Measurements from ENCODE around the gene SBF1. TPM values are rescaled to one million over a fixed set of nuclear protein-coding genes. Genes with fewer than 3 reads are reported as not detected.

The SBF1 gene
- total RNA-seq, 1 experiment from 2014 or later = 82.1 TPM

GRCh38 chr22:50456026-50456425, 18.8 kb downstream of the SBF1 start:
- TF ChIP-seq CTCF (IDR thresholded peaks at IDR 0.05; ENCODE audit: unreplicated experiment) = no peak
- Mint-ChIP-seq H3K4me3 (ENCODE audit: unreplicated experiment) (no peak overlapping the region), H3K9me3 (ENCODE audit: unreplicated experiment) (no peaks in the 10 kb centered on the region), H3K27me3 (ENCODE audit: insufficient read depth, unreplicated experiment) (no peaks in the 10 kb centered on the region), H3K4me1 (ENCODE audit: insufficient read depth, unreplicated experiment) (no peaks in the 10 kb centered on the region), H3K36me3 (ENCODE audit: insufficient read depth, unreplicated experiment) (peaks cover 51% of the 10 kb centered on the region), H3K27ac (ENCODE audit: low read depth, unreplicated experiment) (no peak overlapping the region)
- CTCF ChIA-PET = interaction anchor here (0.6 to 0.7 kb wide), 4 partner anchors 30 to 217 kb away, joined by 3 to 6 read pairs (median 3); partner anchors contain the start of gene MIOX
- no TSS peak for BruUV-seq (replicated peaks)
- intact Hi-C loops (cut with micrococcal nuclease) = no loop called here
- no peak for DNase-seq (ENCODE audit: unreplicated experiment)
- POLR2A ChIA-PET = interaction anchor here (1.5 to 1.7 kb wide), 2 partner anchors 13 to 165 kb away, joined by 3 to 6 read pairs; no protein-coding TSS in a partner anchor

GRCh38 chr22:50455201-50455600, 19.6 kb downstream of the SBF1 start:
- intact Hi-C loops (cut with micrococcal nuclease) = no loop called here
- no peak for DNase-seq (ENCODE audit: unreplicated experiment)
- ChIA-PET CTCF (interaction anchor here (0.5 to 1.1 kb wide), 4 partner anchors 17 to 96 kb away, joined by 3 to 5 read pairs (median 4); no protein-coding TSS in a partner anchor), POLR2A (no interaction called here)
- no peak for TF ChIP-seq CTCF (IDR thresholded peaks at IDR 0.05; ENCODE audit: unreplicated experiment)
- no TSS peak for BruUV-seq (replicated peaks)
- no peak overlapping the region for H3K27ac Mint-ChIP-seq (ENCODE audit: low read depth, unreplicated experiment)
- no peaks in the 10 kb centered on the region for H3K27me3 Mint-ChIP-seq (ENCODE audit: insufficient read depth, unreplicated experiment)
- no peak overlapping the region for H3K4me3 Mint-ChIP-seq (ENCODE audit: unreplicated experiment)
- peaks cover 51% of the 10 kb centered on the region for H3K36me3 Mint-ChIP-seq (ENCODE audit: insufficient read depth, unreplicated experiment)
- no peaks in the 10 kb centered on the region for H3K9me3 Mint-ChIP-seq (ENCODE audit: unreplicated experiment)
- H3K4me1 Mint-ChIP-seq (ENCODE audit: insufficient read depth, unreplicated experiment) = no peaks in the 10 kb centered on the region

- CTCF ChIA-PET = interaction anchor here (0.5 to 1.1 kb wide), 3 partner anchors 18 to 237 kb away, joined by 3 to 5 read pairs (median 4); no protein-coding TSS in a partner anchor
- POLR2A ChIA-PET = no interaction called here
- no peak for TF ChIP-seq CTCF (IDR thresholded peaks at IDR 0.05; ENCODE audit: unreplicated experiment)
- Mint-ChIP-seq H3K4me1 (ENCODE audit: insufficient read depth, unreplicated experiment) (no peaks in the 10 kb centered on the region), H3K4me3 (ENCODE audit: unreplicated experiment) (no peak overlapping the region), H3K36me3 (ENCODE audit: insufficient read depth, unreplicated experiment) (peaks cover 56% of the 10 kb centered on the region), H3K27ac (ENCODE audit: low read depth, unreplicated experiment) (no peak overlapping the region), H3K27me3 (ENCODE audit: insufficient read depth, unreplicated experiment) (no peaks in the 10 kb centered on the region), H3K9me3 (ENCODE audit: unreplicated experiment) (no peaks in the 10 kb centered on the region)
- DNase-seq (ENCODE audit: unreplicated experiment) = no peak
- intact Hi-C loops (cut with micrococcal nuclease) = no loop called here
- BruUV-seq (replicated peaks) = TSS peak; percentile 11
These were observed 20.2 kb downstream of the SBF1 start for GRCh38 chr22:50454556-50455075.

GRCh38 chr22:50452649-50453048, 22.2 kb downstream of the SBF1 start:
- DNase-seq (ENCODE audit: unreplicated experiment) = no peak
- BruUV-seq (replicated peaks) = no TSS peak
- H3K4me1 Mint-ChIP-seq (ENCODE audit: insufficient read depth, unreplicated experiment) = no peaks in the 10 kb centered on the region
- intact Hi-C loops (cut with micrococcal nuclease) = no loop called here
- no peak for TF ChIP-seq CTCF (IDR thresholded peaks at IDR 0.05; ENCODE audit: unreplicated experiment)
- H3K27me3 Mint-ChIP-seq (ENCODE audit: insufficient read depth, unreplicated experiment) = no peaks in the 10 kb centered on the region
- H3K4me3 Mint-ChIP-seq (ENCODE audit: unreplicated experiment) = no peak overlapping the region
- ChIA-PET POLR2A (interaction anchor here (0.6 to 0.8 kb wide), 3 partner anchors 17 to 45 kb away, joined by 3 read pairs; no protein-coding TSS in a partner anchor), CTCF (interaction anchor here (0.6 to 1.0 kb wide), 3 partner anchors 9 to 240 kb away, joined by 3 to 4 read pairs (median 3); no protein-coding TSS in a partner anchor)
- H3K9me3 Mint-ChIP-seq (ENCODE audit: unreplicated experiment) = no peaks in the 10 kb centered on the region
- no peak overlapping the region for H3K27ac Mint-ChIP-seq (ENCODE audit: low read depth, unreplicated experiment)
- peaks cover 62% of the 10 kb centered on the region for H3K36me3 Mint-ChIP-seq (ENCODE audit: insufficient read depth, unreplicated experiment)
